ENCODE results near the gene HBG1.

HBG1 gene

DNA sequence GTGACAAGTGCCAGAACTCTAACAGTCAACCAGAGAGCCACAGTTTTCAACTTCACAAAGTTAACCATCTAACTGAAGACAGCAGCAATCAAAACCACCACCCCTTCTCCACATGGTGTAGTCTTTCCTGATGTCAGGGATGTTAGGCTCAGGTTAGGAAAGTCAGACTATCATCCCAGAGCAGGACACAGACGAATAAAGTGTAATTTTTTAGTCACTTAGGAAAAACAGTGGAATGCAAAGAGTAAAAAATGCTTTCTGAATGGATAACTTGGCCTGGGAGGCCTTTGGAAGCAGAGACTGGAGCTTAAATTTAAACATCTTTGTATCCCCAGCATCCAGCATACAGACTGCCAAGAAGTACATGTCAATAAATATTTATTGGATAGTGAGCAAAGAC, 36.7 kb upstream of the HBG1 start:
- H3K27ac ChIP-seq (ENCODE audit: low read depth, low read length) = no peak overlapping the region
- H3K4me1 ChIP-seq (ENCODE audit: insufficient read depth, low read length) = no peaks in the 10 kb centered on the region
- no peaks in the 10 kb centered on the region for H3K36me3 ChIP-seq (ENCODE audit: insufficient read depth, low read length)
- no peaks in the 10 kb centered on the region for H3K27me3 ChIP-seq (ENCODE audit: control insufficient read depth in 1 of 2, insufficient read depth in 2 of 2, low read length in 2 of 2)
- H3K4me3 ChIP-seq (ENCODE audit: low read depth in 1 of 2, low read length in 2 of 2) = no peak overlapping the region
- no peak overlapping the region for H3K9ac ChIP-seq (ENCODE audit: low read length)
- H3K9me3 ChIP-seq (ENCODE audit: low read length) = no peaks in the 10 kb centered on the region

DNA sequence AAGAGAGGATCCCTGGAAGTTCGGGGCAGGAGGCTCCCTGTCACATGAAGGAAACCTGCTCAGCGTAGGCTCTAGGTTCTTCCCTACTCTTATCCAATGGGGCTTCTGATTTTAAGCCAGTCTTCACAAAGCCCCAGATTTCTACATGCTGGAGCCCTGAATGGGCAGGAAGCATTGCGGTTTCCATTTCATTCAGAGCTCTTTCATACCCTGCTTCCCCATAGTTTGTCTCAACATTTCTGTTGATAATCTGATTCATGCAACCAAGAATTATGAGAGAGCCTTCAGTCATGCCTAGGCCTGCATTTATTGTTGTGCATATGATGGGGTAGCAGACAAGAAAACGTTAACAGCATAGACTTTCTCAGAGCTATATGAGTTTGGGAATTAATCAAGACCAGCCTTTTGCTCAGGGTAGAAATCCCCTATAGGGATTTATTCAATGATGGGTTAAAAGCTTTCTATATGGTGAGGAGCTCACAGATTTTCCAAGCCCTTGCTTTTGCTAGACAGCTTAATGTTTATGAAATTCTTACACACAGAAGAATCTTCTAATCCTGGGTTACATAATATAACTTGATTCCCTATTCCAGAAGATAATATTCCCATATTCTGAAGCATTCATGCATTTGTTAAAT, 36.2 kb upstream of the HBG1 start:
- Histone ChIP-seq H3K4me1 (ENCODE audit: insufficient read depth, low read length) (no peaks in the 10 kb centered on the region), H3K27me3 (ENCODE audit: control insufficient read depth in 1 of 2, insufficient read depth in 2 of 2, low read length in 2 of 2) (no peaks in the 10 kb centered on the region), H3K4me3 (ENCODE audit: low read depth in 1 of 2, low read length in 2 of 2) (no peak overlapping the region), H3K27ac (ENCODE audit: low read depth, low read length) (no peak overlapping the region), H3K36me3 (ENCODE audit: insufficient read depth, low read length) (no peaks in the 10 kb centered on the region), H3K9ac (ENCODE audit: low read length) (no peak overlapping the region), H3K9me3 (ENCODE audit: low read length) (no peaks in the 10 kb centered on the region)

DNA sequence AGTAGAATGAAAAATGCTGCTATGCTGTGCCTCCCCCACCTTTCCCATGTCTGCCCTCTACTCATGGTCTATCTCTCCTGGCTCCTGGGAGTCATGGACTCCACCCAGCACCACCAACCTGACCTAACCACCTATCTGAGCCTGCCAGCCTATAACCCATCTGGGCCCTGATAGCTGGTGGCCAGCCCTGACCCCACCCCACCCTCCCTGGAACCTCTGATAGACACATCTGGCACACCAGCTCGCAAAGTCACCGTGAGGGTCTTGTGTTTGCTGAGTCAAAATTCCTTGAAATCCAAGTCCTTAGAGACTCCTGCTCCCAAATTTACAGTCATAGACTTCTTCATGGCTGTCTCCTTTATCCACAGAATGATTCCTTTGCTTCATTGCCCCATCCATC, 35.0 kb upstream of the HBG1 start:
- no peaks in the 10 kb centered on the region for H3K4me1 ChIP-seq (ENCODE audit: insufficient read depth, low read length)
- H3K36me3 ChIP-seq (ENCODE audit: insufficient read depth, low read length) = no peaks in the 10 kb centered on the region
- no peak overlapping the region for H3K9ac ChIP-seq (ENCODE audit: low read length)
- H3K4me3 ChIP-seq (ENCODE audit: low read depth in 1 of 2, low read length in 2 of 2) = no peak overlapping the region
- H3K27ac ChIP-seq (ENCODE audit: low read depth, low read length) = no peak overlapping the region
- H3K27me3 ChIP-seq (ENCODE audit: control insufficient read depth in 1 of 2, insufficient read depth in 2 of 2, low read length in 2 of 2) = no peaks in the 10 kb centered on the region
- H3K9me3 ChIP-seq (ENCODE audit: low read length) = no peaks in the 10 kb centered on the region

DNA sequence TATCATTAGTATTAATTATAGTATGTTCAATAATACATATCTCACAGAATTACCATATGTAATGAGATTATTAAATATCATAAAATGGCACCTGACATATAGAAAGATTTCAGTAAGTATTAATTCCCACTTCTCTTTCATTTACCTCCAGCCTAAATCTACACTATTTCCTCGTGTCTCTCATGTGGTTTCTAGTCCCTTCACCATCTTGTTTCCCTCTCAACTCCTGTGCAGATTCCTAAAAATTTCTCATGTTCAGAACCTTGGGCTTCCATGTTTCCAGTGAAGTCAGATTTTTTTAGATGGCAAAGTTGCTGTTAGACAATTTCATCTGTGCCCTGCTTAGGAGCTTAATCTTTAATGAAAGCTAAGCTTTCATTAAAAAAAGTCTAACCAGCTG, 34.2 kb upstream of the HBG1 start:
- no peaks in the 10 kb centered on the region for H3K4me1 ChIP-seq (ENCODE audit: insufficient read depth, low read length)

GRCh38 chr11:5283086-5283485, 33.4 kb upstream of the HBG1 start:
- Histone ChIP-seq H3K27ac (ENCODE audit: low read depth, low read length) (no peak overlapping the region), H3K4me1 (ENCODE audit: insufficient read depth, low read length) (no peaks in the 10 kb centered on the region), H3K27me3 (ENCODE audit: control insufficient read depth in 1 of 2, insufficient read depth in 2 of 2, low read length in 2 of 2) (no peaks in the 10 kb centered on the region), H3K9ac (ENCODE audit: low read length) (no peak overlapping the region), H3K9me3 (ENCODE audit: low read length) (no peaks in the 10 kb centered on the region), H3K36me3 (ENCODE audit: insufficient read depth, low read length) (no peaks in the 10 kb centered on the region), H3K4me3 (ENCODE audit: low read depth in 1 of 2, low read length in 2 of 2) (no peak overlapping the region)

More for the DNA sequence above, 34.2 kb upstream of the HBG1 start:
- no peak overlapping the region for H3K9ac ChIP-seq (ENCODE audit: low read length)
- no peaks in the 10 kb centered on the region for H3K9me3 ChIP-seq (ENCODE audit: low read length)
- no peaks in the 10 kb centered on the region for H3K27me3 ChIP-seq (ENCODE audit: control insufficient read depth in 1 of 2, insufficient read depth in 2 of 2, low read length in 2 of 2)
- H3K4me3 ChIP-seq (ENCODE audit: low read depth in 1 of 2, low read length in 2 of 2) = no peak overlapping the region
- H3K27ac ChIP-seq (ENCODE audit: low read depth, low read length) = no peak overlapping the region
- no peaks in the 10 kb centered on the region for H3K36me3 ChIP-seq (ENCODE audit: insufficient read depth, low read length)

GRCh38 chr11:5282628-5283027, 33.0 kb upstream of the HBG1 start:
- Histone ChIP-seq H3K36me3 (ENCODE audit: insufficient read depth, low read length) (no peaks in the 10 kb centered on the region), H3K27ac (ENCODE audit: low read depth, low read length) (no peak overlapping the region), H3K9me3 (ENCODE audit: low read length) (no peaks in the 10 kb centered on the region), H3K4me1 (ENCODE audit: insufficient read depth, low read length) (no peaks in the 10 kb centered on the region), H3K27me3 (ENCODE audit: control insufficient read depth in 1 of 2, insufficient read depth in 2 of 2, low read length in 2 of 2) (no peaks in the 10 kb centered on the region), H3K4me3 (ENCODE audit: low read depth in 1 of 2, low read length in 2 of 2) (no peak overlapping the region), H3K9ac (ENCODE audit: low read length) (no peak overlapping the region)

GRCh38 chr11:5281596-5281995, 31.9 kb upstream of the HBG1 start:
- Histone ChIP-seq H3K9ac (ENCODE audit: low read length) (no peak overlapping the region), H3K4me3 (ENCODE audit: low read depth in 1 of 2, low read length in 2 of 2) (no peak overlapping the region), H3K27me3 (ENCODE audit: control insufficient read depth in 1 of 2, insufficient read depth in 2 of 2, low read length in 2 of 2) (no peaks in the 10 kb centered on the region), H3K4me1 (ENCODE audit: insufficient read depth, low read length) (no peaks in the 10 kb centered on the region), H3K9me3 (ENCODE audit: low read length) (no peaks in the 10 kb centered on the region), H3K27ac (ENCODE audit: low read depth, low read length) (no peak overlapping the region), H3K36me3 (ENCODE audit: insufficient read depth, low read length) (no peaks in the 10 kb centered on the region)

DNA sequence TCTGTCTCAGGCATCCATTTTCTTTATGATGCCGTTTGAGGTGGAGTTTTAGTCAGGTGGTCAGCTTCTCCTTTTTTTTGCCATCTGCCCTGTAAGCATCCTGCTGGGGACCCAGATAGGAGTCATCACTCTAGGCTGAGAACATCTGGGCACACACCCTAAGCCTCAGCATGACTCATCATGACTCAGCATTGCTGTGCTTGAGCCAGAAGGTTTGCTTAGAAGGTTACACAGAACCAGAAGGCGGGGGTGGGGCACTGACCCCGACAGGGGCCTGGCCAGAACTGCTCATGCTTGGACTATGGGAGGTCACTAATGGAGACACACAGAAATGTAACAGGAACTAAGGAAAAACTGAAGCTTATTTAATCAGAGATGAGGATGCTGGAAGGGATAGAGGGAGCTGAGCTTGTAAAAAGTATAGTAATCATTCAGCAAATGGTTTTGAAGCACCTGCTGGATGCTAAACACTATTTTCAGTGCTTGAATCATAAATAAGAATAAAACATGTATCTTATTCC, 31.0 kb upstream of the HBG1 start:
- no peaks in the 10 kb centered on the region for H3K36me3 ChIP-seq (ENCODE audit: insufficient read depth, low read length)
- H3K27ac ChIP-seq (ENCODE audit: low read depth, low read length) = no peak overlapping the region
- no peak overlapping the region for H3K9ac ChIP-seq (ENCODE audit: low read length)
- no peaks in the 10 kb centered on the region for H3K9me3 ChIP-seq (ENCODE audit: low read length)
- H3K4me3 ChIP-seq (ENCODE audit: low read depth in 1 of 2, low read length in 2 of 2) = no peak overlapping the region
- H3K27me3 ChIP-seq (ENCODE audit: control insufficient read depth in 1 of 2, insufficient read depth in 2 of 2, low read length in 2 of 2) = no peaks in the 10 kb centered on the region
- no peaks in the 10 kb centered on the region for H3K4me1 ChIP-seq (ENCODE audit: insufficient read depth, low read length)

- no peak overlapping the region for H3K4me3 ChIP-seq (ENCODE audit: low read depth in 1 of 2, low read length in 2 of 2)
- H3K36me3 ChIP-seq (ENCODE audit: insufficient read depth, low read length) = no peaks in the 10 kb centered on the region
- no peak overlapping the region for H3K27ac ChIP-seq (ENCODE audit: low read depth, low read length)
- no peak overlapping the region for H3K9ac ChIP-seq (ENCODE audit: low read length)
- H3K9me3 ChIP-seq (ENCODE audit: low read length) = no peaks in the 10 kb centered on the region
- no peaks in the 10 kb centered on the region for H3K27me3 ChIP-seq (ENCODE audit: control insufficient read depth in 1 of 2, insufficient read depth in 2 of 2, low read length in 2 of 2)
- H3K4me1 ChIP-seq (ENCODE audit: insufficient read depth, low read length) = no peaks in the 10 kb centered on the region
Measured at GRCh38 chr11:5279471-5280090, 29.9 kb upstream of the HBG1 start.

- no peaks in the 10 kb centered on the region for H3K27me3 ChIP-seq (ENCODE audit: control insufficient read depth in 1 of 2, insufficient read depth in 2 of 2, low read length in 2 of 2)
- no peak overlapping the region for H3K4me3 ChIP-seq (ENCODE audit: low read depth in 1 of 2, low read length in 2 of 2)
- H3K9ac ChIP-seq (ENCODE audit: low read length) = no peak overlapping the region
- no peaks in the 10 kb centered on the region for H3K4me1 ChIP-seq (ENCODE audit: insufficient read depth, low read length)
- H3K36me3 ChIP-seq (ENCODE audit: insufficient read depth, low read length) = no peaks in the 10 kb centered on the region
- H3K9me3 ChIP-seq (ENCODE audit: low read length) = no peaks in the 10 kb centered on the region
- no peak overlapping the region for H3K27ac ChIP-seq (ENCODE audit: low read depth, low read length)
Measured at GRCh38 chr11:5277807-5278382, 28.2 kb upstream of the HBG1 start.

GRCh38 chr11:5276697-5277096, 27.0 kb upstream of the HBG1 start:
- Histone ChIP-seq H3K9me3 (ENCODE audit: low read length) (no peaks in the 10 kb centered on the region), H3K27me3 (ENCODE audit: control insufficient read depth in 1 of 2, insufficient read depth in 2 of 2, low read length in 2 of 2) (no peaks in the 10 kb centered on the region), H3K4me1 (ENCODE audit: insufficient read depth, low read length) (no peaks in the 10 kb centered on the region), H3K27ac (ENCODE audit: low read depth, low read length) (no peak overlapping the region), H3K36me3 (ENCODE audit: insufficient read depth, low read length) (no peaks in the 10 kb centered on the region), H3K9ac (ENCODE audit: low read length) (no peak overlapping the region), H3K4me3 (ENCODE audit: low read depth in 1 of 2, low read length in 2 of 2) (no peak overlapping the region)

All from muscle layer of colon (tissue), 2 donors.